Activated T-helper 17 cell treated with anti-CD3 and anti-CD28 coated beads, Interleukin-2, amount 50 U/mL, for 72 hours (primary cell): ENCODE results near the gene INTS1. TPM values are rescaled to one million over a fixed set of nuclear protein-coding genes. Genes with fewer than 3 reads are reported as not detected.

Experiments used
- ATAC-seq: fragments of 150-1000 bp; cut with Tn5 transposase; replicated peaks from 2 replicates; pipeline ENCODE4 v1.10.0; 2021; ENCODE audit warnings: mild to moderate bottlenecking, moderate library complexity
- H3K27ac Mint-ChIP-seq: one replicate; pipeline ENCODE4 v1.8.0; 2022; ENCODE audit warnings: mixed read lengths
- H3K27me3 Mint-ChIP-seq: one replicate; pipeline ENCODE4 v1.8.0; 2022; ENCODE audit warnings: mixed read lengths
- H3K36me3 Mint-ChIP-seq: one replicate; pipeline ENCODE4 v1.8.0; 2022; ENCODE audit warnings: low read depth, mild to moderate bottlenecking, mixed read lengths
- H3K4me1 Mint-ChIP-seq: one replicate; pipeline ENCODE4 v1.8.0; 2022; ENCODE audit warnings: mixed read lengths
- H3K4me3 Mint-ChIP-seq: one replicate; pipeline ENCODE4 v1.8.0; 2022; ENCODE audit warnings: mild to moderate bottlenecking, mixed read lengths
- H3K9me3 Mint-ChIP-seq: one replicate; pipeline ENCODE4 v1.8.0; 2022; ENCODE audit warnings: mixed read lengths
- total RNA-seq, 2 donors: library from RNA; stranded (reverse); gene quantifications; one replicate each; pipeline ENCODE4 v1.2.3, GENCODE V29; 2022

INTS1 gene
- total RNA-seq, 2 donors from 2014 or later: 116 to 147 TPM

DNA sequence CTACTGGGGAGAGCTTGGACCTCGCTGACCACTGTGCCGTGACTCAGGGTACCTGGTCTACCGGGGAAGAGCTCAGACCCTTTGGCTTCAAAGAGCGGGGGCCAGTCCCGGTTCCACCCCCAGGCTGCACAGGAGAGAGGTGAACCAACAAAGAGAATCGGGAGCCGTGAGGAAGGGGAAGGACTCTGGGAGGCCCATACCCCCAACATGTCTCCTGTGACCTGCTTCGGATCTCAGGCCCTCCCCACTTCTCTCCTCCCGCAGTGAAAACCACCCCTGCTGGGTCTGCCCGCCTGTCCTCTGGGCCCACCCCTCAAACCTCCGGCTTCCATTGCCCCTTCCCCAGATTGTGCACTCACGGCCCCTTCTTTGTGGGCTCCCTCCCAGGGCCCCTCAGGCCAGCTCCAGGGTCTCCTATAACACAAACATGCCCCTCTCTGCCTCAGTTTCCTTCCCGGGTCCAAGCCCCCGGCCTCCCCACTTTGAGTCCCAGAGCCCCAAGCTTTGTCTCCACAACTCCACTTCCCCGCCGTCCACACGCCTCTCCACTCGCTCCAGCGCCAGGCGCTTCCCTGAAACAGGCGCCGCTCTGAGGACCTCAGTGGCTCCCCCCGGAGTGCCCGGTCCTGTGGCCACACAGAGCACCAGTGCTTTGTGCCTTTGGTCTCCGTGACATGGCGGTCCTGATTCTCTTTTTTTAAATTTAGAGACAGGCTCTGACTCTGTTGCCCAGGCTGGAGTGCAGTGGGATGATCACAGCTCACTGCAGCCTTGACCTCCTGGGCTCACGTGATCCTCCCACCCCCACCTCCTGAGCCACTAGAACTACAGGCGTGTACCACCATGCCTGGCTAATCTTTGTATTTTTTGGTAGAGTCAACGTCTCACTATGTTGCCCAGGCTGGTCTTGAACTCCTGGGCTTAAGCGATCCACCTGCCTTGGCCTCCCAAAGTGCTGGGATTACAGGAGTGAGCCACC lies 7.5 kb upstream of the INTS1 start:
- peaks cover 2% of the 10 kb centered on the region for H3K4me1 Mint-ChIP-seq
- no peak for ATAC-seq
- H3K27ac Mint-ChIP-seq: no peak overlapping the region
- no peak overlapping the region for H3K4me3 Mint-ChIP-seq
- peaks cover 2% of the 10 kb centered on the region for H3K27me3 Mint-ChIP-seq
- H3K36me3 Mint-ChIP-seq: peaks cover 3% of the 10 kb centered on the region
- H3K9me3 Mint-ChIP-seq: no peaks in the 10 kb centered on the region

DNA sequence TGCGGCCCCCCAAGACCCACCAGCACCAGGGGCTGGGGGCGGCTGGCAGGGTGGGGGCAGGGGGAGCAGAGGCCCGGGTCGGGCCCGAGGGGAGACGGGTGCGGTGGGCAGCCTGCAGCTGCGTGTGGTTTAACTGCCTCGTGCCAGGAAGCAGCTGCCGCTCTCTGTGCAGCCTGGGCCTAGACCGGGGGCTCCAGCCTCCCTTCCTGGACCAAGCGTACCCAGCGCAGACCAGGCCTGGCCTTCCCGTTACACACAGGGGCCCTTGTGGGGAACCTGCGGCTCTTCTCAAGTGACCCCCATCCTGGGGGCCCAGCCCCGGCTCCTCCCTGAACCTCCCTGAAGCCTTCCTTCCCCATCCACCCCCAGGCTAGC lies 6.6 kb upstream of the INTS1 start:
- no peak overlapping the region for H3K4me3 Mint-ChIP-seq
- H3K36me3 Mint-ChIP-seq: peaks cover 7% of the 10 kb centered on the region
- H3K27ac Mint-ChIP-seq: no peak overlapping the region
- H3K4me1 Mint-ChIP-seq: peaks cover 4% of the 10 kb centered on the region
- ATAC-seq: no peak
- H3K27me3 Mint-ChIP-seq: peaks cover 4% of the 10 kb centered on the region
- H3K9me3 Mint-ChIP-seq: no peaks in the 10 kb centered on the region

DNA sequence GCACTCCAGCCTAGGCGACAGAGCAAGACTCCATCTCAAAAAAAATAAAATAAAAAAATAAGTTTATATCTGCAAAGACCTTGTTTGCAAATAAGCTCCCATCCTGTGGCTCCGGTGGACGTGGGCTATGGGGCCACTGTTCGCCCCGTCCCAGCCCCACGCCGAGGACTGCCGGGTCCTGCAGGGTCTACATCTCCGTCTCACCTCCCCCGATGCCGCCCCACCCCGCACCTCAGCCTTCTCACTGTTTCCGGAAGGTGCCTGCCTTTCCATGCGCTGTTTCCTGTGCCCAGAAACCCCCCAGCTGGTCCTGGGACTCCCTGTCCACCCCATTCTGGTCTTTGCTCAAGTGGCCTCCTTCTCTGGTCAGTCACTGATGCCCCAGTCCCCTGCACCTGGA lies 5.0 kb upstream of the INTS1 start:
- Mint-ChIP-seq H3K27me3 (peaks cover 4% of the 10 kb centered on the region), H3K9me3 (no peaks in the 10 kb centered on the region), H3K4me3 (no peak overlapping the region), H3K4me1 (peaks cover 4% of the 10 kb centered on the region), H3K36me3 (peaks cover 7% of the 10 kb centered on the region), H3K27ac (no peak overlapping the region)
- ATAC-seq: no peak

DNA sequence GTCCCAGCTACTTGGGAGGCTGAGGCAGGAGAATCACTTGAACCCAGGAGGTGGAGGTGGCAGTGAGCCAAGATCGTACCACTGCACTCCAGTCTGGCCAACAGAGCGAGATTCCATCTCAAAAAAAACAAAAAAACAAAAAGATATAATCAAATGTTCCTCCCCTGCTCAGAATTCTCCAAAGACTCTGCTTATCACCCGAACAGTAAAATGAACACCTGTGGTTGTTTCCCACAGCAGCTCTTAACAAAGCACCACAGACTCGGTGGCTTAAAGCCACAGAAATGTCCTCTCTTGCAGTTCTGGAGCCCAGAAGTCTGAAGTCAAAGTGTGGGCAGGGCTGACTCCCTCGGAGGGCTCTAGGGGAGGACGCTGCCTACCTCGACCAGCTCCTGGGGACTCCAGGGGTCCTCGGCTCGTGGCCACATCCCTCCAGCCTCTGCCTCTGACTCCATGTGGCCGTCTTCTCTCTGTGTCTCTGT lies 4.1 kb upstream of the INTS1 start:
- Mint-ChIP-seq H3K9me3 (no peaks in the 10 kb centered on the region), H3K27ac (no peak overlapping the region), H3K36me3 (peaks cover 10% of the 10 kb centered on the region), H3K4me1 (peaks cover 4% of the 10 kb centered on the region), H3K27me3 (peaks cover 4% of the 10 kb centered on the region), H3K4me3 (no peak overlapping the region)
- ATAC-seq: no peak

DNA sequence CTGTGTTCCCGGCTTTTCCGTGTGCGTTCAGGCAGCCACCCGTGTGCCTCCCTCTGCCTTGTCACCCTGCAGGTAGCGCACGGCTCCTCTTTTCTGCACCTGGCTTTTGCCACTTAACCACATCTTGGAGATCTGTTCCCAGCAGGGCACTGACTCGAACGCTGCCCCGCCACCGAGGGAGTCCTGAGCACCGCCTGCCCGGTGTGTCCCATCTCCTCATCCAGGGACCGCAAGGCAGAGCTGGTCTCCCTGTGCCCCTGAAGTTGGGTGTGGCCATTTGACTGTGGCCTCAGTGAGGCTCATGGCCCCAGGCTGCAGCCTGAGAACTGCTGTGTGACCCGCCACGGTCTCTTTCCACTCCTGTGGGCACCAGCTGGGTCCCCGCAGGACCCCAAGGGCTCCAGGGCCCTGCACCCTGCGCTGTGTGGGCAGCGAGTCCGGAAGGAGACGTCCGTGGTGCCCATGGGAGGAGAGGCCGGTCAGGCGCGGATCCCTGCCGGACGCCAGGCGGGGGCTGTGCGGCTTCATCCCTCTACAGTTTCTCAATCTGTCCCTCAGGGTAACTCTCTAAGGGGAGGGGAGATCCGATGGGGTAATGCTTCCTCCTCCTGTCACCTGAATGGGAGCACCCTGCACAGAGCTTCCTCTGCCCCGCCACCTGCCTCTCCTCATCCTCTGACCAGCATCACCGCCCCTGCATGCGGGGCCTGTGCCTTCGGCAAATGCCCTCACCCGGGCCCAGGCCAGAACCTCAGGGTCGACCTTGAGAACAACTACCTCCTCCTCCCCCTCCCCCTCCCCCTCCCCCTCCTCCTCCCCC lies 1.8 kb upstream of the INTS1 start:
- peaks cover 34% of the 10 kb centered on the region for H3K36me3 Mint-ChIP-seq
- peaks cover 15% of the 10 kb centered on the region for H3K4me1 Mint-ChIP-seq
- H3K27ac Mint-ChIP-seq: no peak overlapping the region
- H3K9me3 Mint-ChIP-seq: no peaks in the 10 kb centered on the region
- peak overlapping the region; percentile 82 for H3K4me3 Mint-ChIP-seq
- peaks cover 4% of the 10 kb centered on the region for H3K27me3 Mint-ChIP-seq
- ATAC-seq: no peak

DNA sequence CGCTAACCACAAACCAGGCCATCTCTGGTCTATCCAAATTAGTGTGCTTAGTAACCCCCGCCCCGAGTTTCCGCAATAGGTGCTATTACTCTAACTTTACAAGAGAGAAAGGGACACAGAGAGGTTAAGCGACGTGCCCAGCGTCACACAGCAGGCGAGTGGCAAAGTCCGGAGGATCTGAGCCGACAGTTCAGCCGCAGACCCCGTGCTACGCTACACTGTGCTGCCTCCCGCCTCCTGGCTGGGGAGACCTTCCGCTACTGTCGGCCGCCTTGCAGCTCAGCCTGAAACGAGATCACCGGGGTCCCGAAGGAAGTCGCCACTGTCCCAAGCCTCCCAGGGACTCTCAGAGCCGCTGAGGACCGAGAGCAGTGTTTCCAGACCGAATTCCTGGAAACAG lies 799 bp downstream of the INTS1 start:
- peak overlapping the region; percentile 77 for H3K27ac Mint-ChIP-seq
- peaks cover 15% of the 10 kb centered on the region for H3K4me1 Mint-ChIP-seq
- peaks cover 44% of the 10 kb centered on the region for H3K36me3 Mint-ChIP-seq
- H3K9me3 Mint-ChIP-seq: no peaks in the 10 kb centered on the region
- H3K4me3 Mint-ChIP-seq: peak overlapping the region; percentile 82
- ATAC-seq: no peak
- peaks cover 4% of the 10 kb centered on the region for H3K27me3 Mint-ChIP-seq

DNA sequence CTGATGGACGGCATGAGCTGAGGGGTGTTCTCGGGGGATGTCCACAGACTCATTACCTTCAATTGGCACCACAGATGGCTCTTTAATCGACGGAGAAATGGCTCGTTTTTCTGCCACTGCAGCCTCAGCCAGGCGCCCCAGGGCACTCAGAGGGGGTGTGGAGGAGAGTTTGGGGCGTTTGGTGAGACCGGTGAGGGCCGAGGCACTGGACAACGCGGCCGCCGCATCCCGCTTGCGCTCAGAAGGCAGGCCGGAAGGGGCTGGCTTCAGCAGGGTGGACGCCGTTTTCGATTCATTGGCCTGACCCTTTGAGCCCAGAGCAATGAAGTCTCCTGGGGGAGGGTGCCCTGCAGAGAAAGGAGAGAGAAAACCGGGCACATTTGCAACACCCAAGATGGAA lies 1.3 kb downstream of the INTS1 start:
- Mint-ChIP-seq H3K36me3 (peaks cover 49% of the 10 kb centered on the region), H3K27ac (peak overlapping the region; percentile 77), H3K9me3 (no peaks in the 10 kb centered on the region), H3K4me3 (peak overlapping the region; percentile 82), H3K4me1 (peaks cover 15% of the 10 kb centered on the region), H3K27me3 (peaks cover 4% of the 10 kb centered on the region)
- no peak for ATAC-seq

DNA sequence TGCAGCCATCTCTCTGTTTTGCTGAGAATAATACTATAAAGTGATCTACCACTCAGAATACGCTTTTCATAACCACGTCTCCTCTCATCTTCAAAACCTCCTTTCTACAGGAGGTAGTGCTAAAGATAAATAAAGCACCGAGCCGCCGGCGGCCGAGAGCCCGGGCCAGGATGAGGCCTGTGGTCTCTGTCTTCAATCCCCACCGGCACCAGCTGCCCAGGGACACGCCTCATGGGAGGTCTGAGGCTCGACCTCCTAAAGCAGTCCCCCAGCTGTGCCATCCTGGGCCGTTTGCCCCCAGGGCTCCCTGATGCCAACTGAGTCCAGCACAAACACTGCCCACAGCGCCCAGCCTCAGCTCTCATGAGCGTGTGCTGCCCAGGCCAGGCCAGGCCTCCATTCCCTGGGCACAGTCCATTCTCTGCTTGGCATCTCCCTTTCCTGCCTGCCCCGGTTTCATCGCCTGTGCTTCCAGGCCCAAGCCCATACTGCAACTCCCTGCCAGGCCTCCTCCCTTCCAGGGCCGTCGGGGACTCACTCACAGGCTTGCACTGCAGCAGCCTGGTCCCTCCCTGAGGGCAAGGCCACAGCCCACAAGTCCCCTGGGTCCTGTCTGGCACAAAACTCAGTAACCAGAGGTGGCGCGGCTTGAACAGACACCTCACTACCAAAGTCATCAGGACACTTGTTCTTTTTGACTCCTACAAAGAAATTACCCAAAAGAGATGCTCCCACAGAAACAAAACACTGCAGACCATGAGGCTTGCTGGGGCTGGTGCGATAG lies 2.5 kb downstream of the INTS1 start:
- no peak for ATAC-seq
- H3K4me1 Mint-ChIP-seq: peaks cover 12% of the 10 kb centered on the region
- peaks cover 1% of the 10 kb centered on the region for H3K27me3 Mint-ChIP-seq
- peak overlapping the region; percentile 77 for H3K27ac Mint-ChIP-seq
- H3K4me3 Mint-ChIP-seq: peak overlapping the region; percentile 82
- no peaks in the 10 kb centered on the region for H3K9me3 Mint-ChIP-seq
- H3K36me3 Mint-ChIP-seq: peaks cover 57% of the 10 kb centered on the region

DNA sequence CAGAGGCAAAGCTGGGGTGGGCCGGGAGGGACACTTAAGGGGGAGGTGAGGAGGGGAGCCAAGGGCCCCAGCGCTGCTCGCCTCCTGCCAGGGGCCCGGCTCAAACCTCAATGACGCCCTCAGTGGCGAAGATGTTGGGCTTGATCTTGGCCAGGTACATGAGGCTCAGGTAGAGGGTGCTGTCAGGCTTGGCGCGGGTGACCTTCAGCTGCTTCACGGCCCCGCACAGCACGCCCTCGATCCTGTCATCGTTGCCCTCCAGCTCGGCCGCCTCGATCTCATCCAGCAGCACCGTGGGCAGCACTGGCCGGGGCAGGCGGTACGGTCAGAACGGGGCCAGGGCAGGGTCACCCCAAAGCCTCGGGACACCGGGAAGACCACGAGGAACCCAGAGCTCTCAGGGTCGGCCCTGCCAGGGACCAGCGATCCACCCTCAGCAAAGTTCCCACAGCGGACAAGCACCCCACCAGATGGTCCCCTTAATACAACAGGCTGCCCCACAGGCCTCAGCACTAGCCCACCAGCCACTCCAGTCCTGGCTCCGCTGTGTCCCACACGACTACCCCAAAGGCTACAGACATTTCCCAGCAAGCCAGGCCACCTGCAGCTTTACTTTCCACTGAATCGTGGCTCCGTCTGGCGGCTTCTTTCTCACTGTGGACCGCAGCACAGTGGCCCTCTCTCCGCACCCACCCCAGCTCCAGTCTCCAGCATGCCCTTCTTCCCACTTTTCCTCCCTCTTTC lies 4.0 kb downstream of the INTS1 start:
- H3K27ac Mint-ChIP-seq: no peak overlapping the region
- no peaks in the 10 kb centered on the region for H3K27me3 Mint-ChIP-seq
- H3K4me1 Mint-ChIP-seq: peaks cover 11% of the 10 kb centered on the region
- peaks cover 55% of the 10 kb centered on the region for H3K36me3 Mint-ChIP-seq
- ATAC-seq: no peak
- H3K9me3 Mint-ChIP-seq: no peaks in the 10 kb centered on the region
- H3K4me3 Mint-ChIP-seq: no peak overlapping the region

DNA sequence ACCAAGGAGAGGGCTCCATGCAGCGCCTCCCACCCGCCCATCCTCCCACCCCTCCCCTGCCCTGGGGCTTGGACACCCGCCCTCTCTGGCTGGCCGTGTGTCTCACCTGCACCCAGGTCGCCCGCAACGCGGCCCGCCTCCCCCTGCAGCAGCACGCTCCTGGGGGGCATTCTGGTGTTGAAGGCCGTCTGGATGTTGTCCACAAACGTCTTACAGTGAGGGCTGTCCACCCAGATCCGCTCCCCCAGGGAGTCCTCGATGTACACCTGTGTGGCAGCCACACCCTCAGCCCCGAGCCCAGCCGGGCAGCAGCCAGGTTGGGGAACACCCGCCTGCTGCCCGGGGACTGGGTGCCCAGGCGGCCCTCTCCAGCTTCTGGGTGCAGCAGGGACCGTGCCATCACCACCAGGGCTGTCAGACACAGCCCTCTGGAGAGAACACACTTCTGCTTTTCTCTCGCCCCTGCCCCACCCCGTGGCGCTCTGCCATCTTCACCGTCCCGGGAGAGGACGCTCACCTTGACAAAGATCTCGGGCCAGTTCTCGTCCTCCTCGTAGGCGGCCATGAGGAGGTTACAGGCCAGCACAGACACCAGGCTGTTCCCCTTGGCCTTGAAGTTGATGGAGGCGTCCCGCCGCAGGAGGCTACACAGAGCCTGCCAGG lies 4.7 kb downstream of the INTS1 start:
- Mint-ChIP-seq H3K36me3 (peaks cover 55% of the 10 kb centered on the region), H3K27me3 (no peaks in the 10 kb centered on the region), H3K27ac (no peak overlapping the region), H3K9me3 (no peaks in the 10 kb centered on the region), H3K4me3 (no peak overlapping the region), H3K4me1 (peaks cover 11% of the 10 kb centered on the region)
- no peak for ATAC-seq

DNA sequence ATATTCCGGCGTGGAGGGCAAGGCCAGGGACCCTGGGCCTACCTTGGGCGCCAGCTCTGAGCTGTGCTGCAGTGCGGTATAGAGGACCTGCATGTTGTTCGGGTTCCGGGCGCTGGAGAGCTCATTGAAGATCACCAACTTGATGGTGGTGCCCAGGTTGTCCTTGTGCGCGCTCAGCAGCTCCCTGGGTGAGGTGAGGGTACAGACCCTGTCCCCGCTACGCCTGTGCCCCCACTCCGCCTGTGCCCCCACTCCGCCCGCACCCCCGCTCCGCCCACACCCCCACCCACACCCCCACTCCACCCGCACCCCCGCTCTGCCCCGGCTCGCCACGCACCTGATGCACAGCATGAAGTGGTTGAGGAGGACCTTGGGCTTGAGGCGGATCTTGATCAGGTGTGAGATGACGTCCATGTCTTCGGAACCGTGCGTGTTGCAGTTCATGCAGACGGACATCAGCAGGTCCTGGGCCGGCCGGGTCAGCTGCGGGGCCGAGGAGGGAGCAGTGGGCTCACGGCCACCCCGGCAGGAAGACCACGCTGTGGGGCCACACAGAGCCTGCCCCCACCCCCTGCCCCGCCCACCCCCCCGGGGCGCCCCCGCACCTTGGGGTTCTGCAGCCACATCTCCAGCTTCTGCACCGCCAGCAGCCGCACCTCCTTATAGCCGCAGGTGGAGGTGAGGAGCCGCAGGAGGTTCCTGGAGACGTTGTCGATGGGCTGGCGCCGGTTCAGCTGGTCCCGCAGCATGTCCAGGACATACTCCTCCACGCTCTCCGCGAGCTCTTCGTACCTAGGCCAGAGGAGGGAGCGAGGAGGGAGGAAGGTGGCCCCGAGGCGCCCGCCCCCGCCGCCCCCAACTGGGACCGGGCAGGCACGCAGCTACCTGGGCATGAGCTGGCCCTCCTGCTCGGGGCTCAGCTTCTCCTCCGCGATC lies 5.6 kb downstream of the INTS1 start:
- H3K4me3 Mint-ChIP-seq: no peak overlapping the region
- H3K27me3 Mint-ChIP-seq: no peaks in the 10 kb centered on the region
- ATAC-seq: no peak
- peaks cover 11% of the 10 kb centered on the region for H3K4me1 Mint-ChIP-seq
- no peak overlapping the region for H3K27ac Mint-ChIP-seq
- peaks cover 60% of the 10 kb centered on the region for H3K36me3 Mint-ChIP-seq
- no peaks in the 10 kb centered on the region for H3K9me3 Mint-ChIP-seq

DNA sequence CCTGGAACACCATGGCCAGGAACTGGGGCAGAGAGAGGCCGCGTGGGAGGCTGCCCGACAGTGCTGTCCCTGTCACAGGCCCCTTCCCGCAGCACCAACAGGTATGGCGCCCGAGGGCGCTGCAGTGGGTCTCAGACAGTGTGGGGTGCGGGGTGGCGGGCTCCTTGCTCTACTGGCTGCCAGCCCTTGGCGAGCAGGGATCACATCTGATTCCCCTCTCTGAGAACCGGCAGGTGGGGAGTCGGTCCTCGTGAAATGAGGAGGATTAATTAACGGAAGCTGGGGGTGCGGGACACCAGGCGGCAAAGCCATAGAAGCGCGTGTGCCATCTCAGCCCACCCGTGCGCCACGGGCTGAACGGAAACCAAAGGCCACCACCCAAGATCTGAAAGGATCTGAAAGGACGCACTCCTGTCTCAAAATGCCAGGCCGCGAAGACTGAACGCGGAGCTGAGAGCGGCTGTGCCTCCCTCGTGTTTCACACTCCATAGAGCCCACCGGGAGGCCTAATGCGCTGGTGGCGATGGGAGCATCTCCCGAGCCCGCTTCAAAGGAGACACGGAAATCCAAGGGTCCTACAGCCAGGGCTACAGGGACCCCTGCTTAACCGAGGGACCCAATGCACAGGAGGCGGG lies 6.8 kb downstream of the INTS1 start:
- Mint-ChIP-seq H3K4me3 (no peak overlapping the region), H3K27ac (no peak overlapping the region), H3K36me3 (peaks cover 52% of the 10 kb centered on the region), H3K4me1 (peaks cover 6% of the 10 kb centered on the region), H3K27me3 (no peaks in the 10 kb centered on the region), H3K9me3 (no peaks in the 10 kb centered on the region)
- no peak for ATAC-seq
